Sigmoid colon (tissue), 4 donors: ENCODE results near the gene CBLN3.

Experiments used
- CTCF ChIP-seq, 4 experiments: fragments of 450-650 bp in 3 of 4; fragments of 200-600 bp in 1 of 4; IDR thresholded peaks; one replicate each; pipeline ENCODE4 v1.5.1; 2016 to 2019; ENCODE audit warnings: antibody characterized with exemption in 4 of 4, mild to moderate bottlenecking in 3 of 4, moderate library complexity in 2 of 4
- POLR2AphosphoS5 ChIP-seq, 4 donors: sonication (generic); formaldehyde crosslinking; IDR thresholded peaks; one replicate each; pipeline ENCODE4 v1.6.1; 2017; ENCODE audit warnings: antibody characterized with exemption in 4 of 4

- no peak for TF ChIP-seq CTCF (IDR thresholded peaks at IDR 0.05)
- TF ChIP-seq POLR2AphosphoS5 (IDR thresholded peaks at IDR 0.05): no peak
These were observed 33.8 kb upstream of the CBLN3 start for GRCh38 chr14:24463017-24463883.
